HepG2 (cell line): ENCODE data around the gene RNF25. TPM values are rescaled to one million over a fixed set of nuclear protein-coding genes. Genes with fewer than 3 reads are reported as not detected.

ENCODE experiments used
- ATAC-seq: fragments of 200-7000 bp; cut with Tn5 transposase; 3 replicates; pipeline ENCODE4 v1.9.1; 2020; ENCODE audit warnings: mild to moderate bottlenecking, moderate library complexity
- BruUV-seq: library from RNA; stranded (reverse); fragments of 400-500 nt; replicated peaks from 2 replicates; lab custom pipeline; 2021; lab: Mats Ljungman, UMichigan
- CTCF ChIA-PET: fragments of 300-600 bp; formaldehyde crosslinking; extraction: SDS; loops from one replicate; lab custom pipeline; 2021; ENCODE audit warnings: low total read pairs, inconsistent platforms, low intra/inter-chr PET ratio; lab: Yijun Ruan, JAX
- POLR2A ChIA-PET: fragments of 350-600 bp; sonication (Branson Sonifier 250); formaldehyde crosslinking; loops from one replicate; lab custom pipeline; 2020; ENCODE audit warnings: antibody characterized with exemption, inconsistent platforms; lab: Yijun Ruan, JAX
- DNase-seq: peaks from one replicate; pipeline ENCODE4 v3.0.0-alpha.2; 2015; ENCODE audit warnings: low spot score
- FAIRE-seq: peaks from 3 replicates; lab custom pipeline; 2011; peaks lifted over from hg19 to GRCh38; lab: Jason Lieb, UNC
- H2AFZ ChIP-seq: one replicate; pipeline ENCODE4 v1.6.1; 2011; ENCODE audit warnings: low read length, inconsistent platforms
- H3K27ac ChIP-seq: fragments of 300-600 bp; 3 replicates; pipeline ENCODE4 v1.8.0; 2011; ENCODE audit warnings: mixed run types, mild to moderate bottlenecking, mixed read lengths, low read length, inconsistent platforms; ENCODE audit not compliant: insufficient read depth; ENCODE audit errors: extremely low read length
- H3K27me3 ChIP-seq, 2 experiments: fragments of 200-600 bp in 1 of 2; 2 replicates in 1 of 2; 3 replicates in 1 of 2; pipeline versions ENCODE4 v1.6.0 to v1.8.0; 2011; ENCODE audit warnings: low read length in 2 of 2, mild to moderate bottlenecking in 2 of 2, moderate library complexity in 2 of 2, inconsistent platforms in 1 of 2; ENCODE audit not compliant: insufficient read depth in 2 of 2, control insufficient read depth in 1 of 2
- H3K36me3 ChIP-seq, 2 experiments: fragments of 200-600 bp in 1 of 2; replicated peaks in 1 of 2; 2 replicates in 1 of 2; 3 replicates in 1 of 2; pipeline versions ENCODE4 v1.5.1 to v1.8.0; 2011; ENCODE audit warnings: low read length in 2 of 2, inconsistent platforms in 1 of 2; ENCODE audit not compliant: insufficient read depth in 2 of 2, control insufficient read depth in 1 of 2
- H3K4me1 ChIP-seq: 2 replicates; pipeline ENCODE4 v1.5.1; 2012; ENCODE audit warnings: low read length, inconsistent platforms; ENCODE audit not compliant: insufficient read depth
- H3K4me2 ChIP-seq: 2 replicates; pipeline ENCODE4 v1.6.0; 2011; ENCODE audit warnings: low read depth, low read length, inconsistent platforms
- H3K4me3 ChIP-seq, 3 experiments: fragments of 200-600 bp in 1 of 3; sonication (generic), shearing (Covaris generic) in 1 of 3; replicated peaks in 1 of 3; 2 replicates each; pipeline ENCODE4 v1.5.1; 2011 to 2016; ENCODE audit warnings: low read length in 3 of 3, inconsistent platforms in 2 of 3, low read depth in 2 of 3, mild to moderate bottlenecking in 2 of 3, control low read depth in 1 of 3, mixed read lengths in 1 of 3; ENCODE audit not compliant: insufficient read depth in 1 of 3
- H3K79me2 ChIP-seq: one replicate; pipeline ENCODE4 v1.6.1; 2011; ENCODE audit warnings: low read length, inconsistent platforms; ENCODE audit not compliant: insufficient read depth
- H3K9ac ChIP-seq: 2 replicates; pipeline ENCODE4 v1.6.0; 2011; ENCODE audit warnings: mild to moderate bottlenecking, low read depth, low read length, inconsistent platforms; ENCODE audit not compliant: insufficient read depth
- H3K9me3 ChIP-seq: 2 replicates; pipeline ENCODE4 v1.5.1; 2012; ENCODE audit warnings: mild to moderate bottlenecking, low read length
- H4K20me1 ChIP-seq: 2 replicates; pipeline ENCODE4 v1.6.0; 2011; ENCODE audit warnings: inconsistent platforms, mild to moderate bottlenecking, low read length, moderate library complexity; ENCODE audit not compliant: insufficient read depth
- CHD4 ChIP-seq: fragments of 200-600 bp; sonication (generic); IDR thresholded peaks from 2 replicates; pipeline ENCODE4 v1.7.0; 2017; ENCODE audit warnings: mild to moderate bottlenecking, low read length, borderline replicate concordance
- FOSL2 ChIP-seq: sonication (generic); formaldehyde crosslinking; IDR thresholded peaks from 2 replicates; pipeline ENCODE4 v1.4.0; 2020; ENCODE audit warnings: missing genetic modification reagents
- HNF4A ChIP-seq: sonication (generic); formaldehyde crosslinking; IDR thresholded peaks from 2 replicates; pipeline ENCODE4 v1.4.0; 2020; ENCODE audit warnings: missing genetic modification reagents
- NFKB2 ChIP-seq: sonication (generic); formaldehyde crosslinking; IDR thresholded peaks from 2 replicates; pipeline ENCODE4 v1.4.0; 2020; ENCODE audit warnings: missing genetic modification reagents, borderline replicate concordance
- NFKBIZ ChIP-seq: IDR thresholded peaks from 2 replicates; pipeline ENCODE4 v1.6.1; 2018; ENCODE audit warnings: missing genetic modification reagents, missing compliant biosample characterization
- SIN3A ChIP-seq: IDR thresholded peaks from 2 replicates; pipeline ENCODE4 v1.6.1; 2011; ENCODE audit warnings: low read depth, mild to moderate bottlenecking, control low read depth, low read length, borderline replicate concordance
- SP5 ChIP-seq: IDR thresholded peaks from 2 replicates; pipeline ENCODE4 v1.6.1; 2016; ENCODE audit warnings: low read depth, borderline replicate concordance
- STAG1 ChIP-seq: sonication (generic); formaldehyde crosslinking; IDR thresholded peaks from 2 replicates; pipeline ENCODE4 v1.4.0; 2020; ENCODE audit warnings: missing genetic modification reagents
- TMF1 ChIP-seq: sonication (generic); formaldehyde crosslinking; IDR thresholded peaks from 2 replicates; pipeline ENCODE4 v1.8.1; 2022; ENCODE audit warnings: low read depth, missing genetic modification reagents
- U2AF1 ChIP-seq: fragments of 200-400 bp; formaldehyde crosslinking; optimal IDR thresholded peaks from 2 replicates; pipeline ENCODE3; 2017; ENCODE audit warnings: mild to moderate bottlenecking, low read depth, low read length
- ZEB1 ChIP-seq: IDR thresholded peaks from 2 replicates; pipeline ENCODE4 v1.6.1; 2012; ENCODE audit warnings: mild to moderate bottlenecking, low read depth, inconsistent platforms; ENCODE audit not compliant: insufficient replicate concordance
- ZMYM3 ChIP-seq: sonication (generic); formaldehyde crosslinking; IDR thresholded peaks from 2 replicates; pipeline ENCODE4 v1.5.1; 2020; ENCODE audit warnings: mild to moderate bottlenecking, missing genetic modification reagents
- ZNF354B ChIP-seq: sonication (generic); formaldehyde crosslinking; IDR thresholded peaks from 2 replicates; pipeline ENCODE4 v1.8.0; 2022; ENCODE audit warnings: mild to moderate bottlenecking, missing genetic modification reagents
- ZNF619 ChIP-seq: sonication (generic); formaldehyde crosslinking; IDR thresholded peaks from 2 replicates; pipeline ENCODE4 v1.4.0; 2020; ENCODE audit warnings: mild to moderate bottlenecking, missing genetic modification reagents
- WGBS: methylation state at CpG from one replicate; pipeline ENCODE4 v1.1.6; 2017; ENCODE audit warnings: low lambda C conversion rate; 5-methylcytosine and 5-hydroxymethylcytosine counted together
- in situ Hi-C: cut with HindIII; loops from 2 replicates; pipeline ENCODE4 v1.10.0; 2017; ENCODE audit warnings: low pct_unique_long_range_greater_than_20kb; ENCODE audit not compliant: extremely low pct_ligation_motif_present
- intact Hi-C: fragments of 100-400 bp; cut with micrococcal nuclease; formaldehyde crosslinking; loops from one replicate; pipeline ENCODE4 v1.10.0; 2022; ENCODE audit not compliant: unreplicated experiment
- polyA plus RNA-seq, 8 experiments: library from polyadenylated mRNA; depleted of rRNA in 3 of 8; stranded (reverse) in 7 of 8; unstranded in 1 of 8; fragments of >200 nt; fragmentation: Illumina TruSeq in 4 of 8; extraction: Trizol in 4 of 8; gene quantifications; 2 replicates each; pipeline versions ENCODE4 v1.2.1 to v1.2.3, GENCODE V29; 2011 to 2016; ENCODE audit warnings: low read depth in 4 of 8, missing spikeins in 1 of 8, mixed read lengths in 1 of 8; ENCODE audit not compliant: insufficient read depth in 1 of 8
- total RNA-seq, 5 experiments: library from RNA; depleted of rRNA; stranded (reverse); fragments of >200 nt; fragmentation: Illumina TruSeq; extraction: Trizol; gene quantifications; 2 replicates each; pipeline ENCODE4 v1.2.3, GENCODE V29; 2016; ENCODE audit warnings: low read depth in 1 of 5
- TF ChIP-seq, protein P1 (sequence below): sonication (generic); formaldehyde crosslinking; IDR thresholded peaks from 2 replicates; pipeline ENCODE4 v1.4.0; 2020; ENCODE audit warnings: mild to moderate bottlenecking, missing genetic modification reagents
- TF ChIP-seq, protein P2 (sequence below): sonication (generic); formaldehyde crosslinking; IDR thresholded peaks from 2 replicates; pipeline ENCODE4 v1.5.0; 2020; ENCODE audit warnings: missing genetic modification reagents

Gene RNF25
- total and polyA plus RNA-seq, 2 of the 13 experiments (the other 11 are each of a cell fraction or from before 2014, with no cell fraction given) = 37.0 to 87.6 TPM

DNA sequence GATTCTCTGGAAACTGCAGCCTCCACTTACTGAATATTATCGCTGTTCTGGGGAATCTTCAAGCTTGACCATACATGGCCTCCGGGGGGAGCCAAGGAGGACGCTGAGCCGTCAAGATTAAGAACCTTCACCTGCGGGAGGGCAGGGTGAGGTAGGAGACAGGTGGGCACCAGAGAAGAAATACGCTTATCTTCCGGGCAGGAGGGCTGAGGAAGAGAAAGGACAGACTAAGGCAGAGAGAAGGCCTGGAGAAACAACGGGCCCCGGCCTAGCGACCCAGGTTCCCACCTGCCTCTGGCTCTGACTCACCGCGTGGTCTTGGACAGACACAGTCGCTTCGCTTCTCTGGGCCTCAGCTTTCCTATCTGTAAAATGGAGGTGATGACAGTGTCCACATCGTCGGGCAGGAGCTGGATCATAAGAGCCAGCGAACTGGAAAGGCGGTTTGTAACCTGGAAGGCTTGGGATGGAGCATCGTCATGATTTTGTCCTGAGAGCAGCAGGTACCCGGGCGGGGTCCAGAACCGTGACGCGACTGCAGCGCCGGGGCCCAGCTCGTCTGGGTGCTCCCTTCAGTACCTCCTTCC lies 13.0 kb downstream of the RNF25 start:
- WGBS = 3% methylated on average over 25 of the region's 27 CpGs
- Histone ChIP-seq H4K20me1 (no peaks in the 10 kb centered on the region), H3K79me2 (peaks cover 20% of the 10 kb centered on the region), H3K36me3 (peaks cover 18 to 59% of the 10 kb centered on the region in 2 experiments), H3K4me2 (peak overlapping the region; percentile 95), H3K27ac (peak overlapping the region; percentile 59), H3K4me3 (peak overlapping the region; percentile 78 to 92 (median 80)), H3K9ac (peak overlapping the region; percentile 73), H3K4me1 (peaks cover 24% of the 10 kb centered on the region), H3K9me3 (no peaks in the 10 kb centered on the region), H3K27me3 (no peaks in the 10 kb centered on the region; a peak in 1 of 5 replicates), H2AFZ (peak overlapping the region; percentile 79)
- TSS peak; percentile 75 for BruUV-seq
- POLR2A ChIA-PET = interaction anchor here (0.8 to 5.8 kb wide), 25 partner anchors 9 to 729 kb away, joined by 3 to 130 read pairs (median 5); partner anchors contain the start of genes AAMP, CNPPD1, CTDSP1 and CYP27A1
- CTCF ChIA-PET = interaction anchor here (1.2 to 3.2 kb wide), 3 partner anchors 28 to 190 kb away, joined by 4 to 41 read pairs (median 4); no protein-coding TSS in a partner anchor
- peak; percentile 57 for DNase-seq
- ATAC-seq = peak; percentile 61
- in situ Hi-C loops = no loop called here
- FAIRE-seq = peak; percentile 97
- intact Hi-C loops = loop anchor here (1.0 to 2.0 kb wide), 5 partner anchors 29 to 189 kb away; partner anchors contain the start of genes CNOT9, CYP27A1 and USP37
- peak; percentile 36; the same call in 1 of the 2 replicates for TF ChIP-seq TMF1 (CRISPR knock-in tag)
- peak; percentile 14 for TF ChIP-seq NFKBIZ
- TF ChIP-seq ZMYM3 (CRISPR knock-in tag) = peak; percentile 93
- peak; percentile 47 for TF ChIP-seq FOSL2 (CRISPR knock-in tag)
- TF ChIP-seq, protein P1, sequence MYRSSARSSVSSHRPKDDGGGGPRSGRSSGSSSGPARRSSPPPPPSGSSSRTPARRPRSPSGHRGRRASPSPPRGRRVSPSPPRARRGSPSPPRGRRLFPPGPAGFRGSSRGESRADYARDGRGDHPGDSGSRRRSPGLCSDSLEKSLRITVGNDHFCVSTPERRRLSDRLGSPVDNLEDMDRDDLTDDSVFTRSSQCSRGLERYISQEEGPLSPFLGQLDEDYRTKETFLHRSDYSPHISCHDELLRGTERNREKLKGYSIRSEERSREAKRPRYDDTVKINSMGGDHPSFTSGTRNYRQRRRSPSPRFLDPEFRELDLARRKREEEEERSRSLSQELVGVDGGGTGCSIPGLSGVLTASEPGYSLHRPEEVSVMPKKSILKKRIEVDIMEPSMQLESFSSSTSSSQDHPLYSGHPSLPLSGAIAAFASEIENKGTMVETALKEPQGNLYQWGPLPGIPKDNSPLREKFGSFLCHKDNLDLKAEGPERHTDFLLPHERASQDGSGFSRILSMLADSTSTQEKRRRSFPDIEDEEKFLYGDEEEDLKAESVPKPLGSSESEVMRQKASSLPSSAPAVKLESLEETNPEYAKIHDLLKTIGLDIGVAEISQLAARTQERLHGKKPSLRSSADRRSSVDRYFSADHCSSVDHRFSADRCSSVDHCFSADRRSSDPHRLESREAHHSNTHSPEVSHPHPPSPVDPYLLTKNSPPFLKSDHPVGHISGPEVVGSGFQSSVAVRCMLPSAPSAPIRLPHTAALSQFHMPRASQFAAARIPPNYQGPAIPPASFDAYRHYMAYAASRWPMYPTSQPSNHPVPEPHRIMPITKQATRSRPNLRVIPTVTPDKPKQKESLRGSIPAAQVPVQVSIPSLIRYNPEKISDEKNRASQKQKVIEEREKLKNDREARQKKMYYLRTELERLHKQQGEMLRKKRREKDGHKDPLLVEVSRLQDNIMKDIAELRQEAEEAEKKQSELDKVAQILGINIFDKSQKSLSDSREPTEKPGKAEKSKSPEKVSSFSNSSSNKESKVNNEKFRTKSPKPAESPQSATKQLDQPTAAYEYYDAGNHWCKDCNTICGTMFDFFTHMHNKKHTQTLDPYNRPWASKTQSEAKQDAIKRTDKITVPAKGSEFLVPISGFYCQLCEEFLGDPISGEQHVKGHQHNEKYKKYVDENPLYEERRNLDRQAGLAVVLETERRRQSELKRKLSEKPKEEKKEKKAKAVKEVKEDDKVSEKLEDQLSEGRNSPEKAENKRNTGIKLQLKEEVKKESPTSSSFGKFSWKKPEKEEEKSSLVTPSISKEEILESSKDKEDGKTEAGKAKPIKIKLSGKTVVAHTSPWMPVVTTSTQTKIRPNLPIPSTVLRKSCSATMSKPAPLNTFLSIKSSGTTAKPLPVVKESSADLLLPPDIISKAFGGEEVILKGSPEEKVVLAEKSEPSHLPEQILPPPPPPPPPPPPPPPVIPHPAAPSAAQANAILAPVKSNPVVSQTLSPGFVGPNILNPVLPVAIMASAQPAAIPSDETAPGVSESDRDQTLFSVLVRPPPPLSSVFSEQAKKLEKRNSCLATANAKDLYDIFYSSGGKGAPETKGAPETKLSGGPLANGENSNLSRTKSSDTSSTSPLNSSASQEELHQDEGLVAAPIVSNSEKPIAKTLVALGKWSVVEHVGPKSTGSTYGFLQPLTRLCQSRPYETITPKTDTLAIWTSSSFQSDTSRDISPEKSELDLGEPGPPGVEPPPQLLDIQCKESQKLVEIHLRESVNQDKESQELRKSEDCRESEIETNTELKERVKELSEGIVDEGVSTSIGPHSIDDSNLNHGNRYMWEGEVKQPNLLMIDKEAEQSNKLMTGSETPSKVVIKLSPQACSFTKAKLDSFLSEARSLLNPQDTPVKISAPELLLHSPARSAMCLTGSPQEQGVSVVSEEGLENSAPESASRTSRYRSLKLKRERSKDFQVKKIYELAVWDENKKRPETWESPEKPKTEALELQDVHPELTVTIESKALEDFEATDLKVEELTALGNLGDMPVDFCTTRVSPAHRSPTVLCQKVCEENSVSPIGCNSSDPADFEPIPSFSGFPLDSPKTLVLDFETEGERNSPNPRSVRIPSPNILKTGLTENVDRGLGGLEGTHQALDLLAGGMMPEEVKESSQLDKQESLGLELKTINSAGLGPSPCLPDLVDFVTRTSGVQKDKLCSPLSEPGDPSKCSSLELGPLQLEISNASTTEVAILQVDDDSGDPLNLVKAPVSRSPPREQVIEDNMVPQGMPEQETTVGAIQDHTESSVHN (CRISPR knock-in tag) = 0 out of 2 replicates have a peak, but pooled peaks have one; percentile 11
- TF ChIP-seq, protein P2, sequence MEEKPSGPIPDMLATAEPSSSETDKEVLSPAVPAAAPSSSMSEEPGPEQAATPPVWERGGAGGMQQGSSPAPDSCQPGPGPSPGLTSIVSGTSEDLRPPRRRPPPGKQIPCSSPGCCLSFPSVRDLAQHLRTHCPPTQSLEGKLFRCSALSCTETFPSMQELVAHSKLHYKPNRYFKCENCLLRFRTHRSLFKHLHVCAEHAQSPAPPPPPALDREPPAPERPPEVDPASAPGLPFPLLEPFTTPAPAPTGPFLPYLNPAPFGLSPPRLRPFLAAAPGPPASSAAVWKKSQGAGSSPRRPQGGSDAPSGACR (CRISPR knock-in tag) = no peak
- TF ChIP-seq HNF4A (CRISPR knock-in tag) = 0 out of 2 replicates have a peak, but pooled peaks have one; percentile 3
- 0 out of 2 replicates have a peak, but pooled peaks have one; percentile 19 for TF ChIP-seq SIN3A
- no peak for TF ChIP-seq U2AF1
- TF ChIP-seq NFKB2 (CRISPR knock-in tag) = 0 out of 2 replicates have a peak, but pooled peaks have one; percentile 19
- peak; percentile 22; the same call in 1 of the 2 replicates for TF ChIP-seq ZNF619
- TF ChIP-seq STAG1 (CRISPR knock-in tag) = peak; percentile 54
- TF ChIP-seq ZEB1 = peak; percentile 79
- peak; percentile 67; the same call in 1 of the 2 replicates for TF ChIP-seq CHD4
- TF ChIP-seq SP5 (CRISPR knock-in tag) = no peak
- 0 out of 2 replicates have a peak, but pooled peaks have one; percentile 22 for TF ChIP-seq ZNF354B (CRISPR knock-in tag)
